ENCODE results near the gene PTPRK.

DNA sequence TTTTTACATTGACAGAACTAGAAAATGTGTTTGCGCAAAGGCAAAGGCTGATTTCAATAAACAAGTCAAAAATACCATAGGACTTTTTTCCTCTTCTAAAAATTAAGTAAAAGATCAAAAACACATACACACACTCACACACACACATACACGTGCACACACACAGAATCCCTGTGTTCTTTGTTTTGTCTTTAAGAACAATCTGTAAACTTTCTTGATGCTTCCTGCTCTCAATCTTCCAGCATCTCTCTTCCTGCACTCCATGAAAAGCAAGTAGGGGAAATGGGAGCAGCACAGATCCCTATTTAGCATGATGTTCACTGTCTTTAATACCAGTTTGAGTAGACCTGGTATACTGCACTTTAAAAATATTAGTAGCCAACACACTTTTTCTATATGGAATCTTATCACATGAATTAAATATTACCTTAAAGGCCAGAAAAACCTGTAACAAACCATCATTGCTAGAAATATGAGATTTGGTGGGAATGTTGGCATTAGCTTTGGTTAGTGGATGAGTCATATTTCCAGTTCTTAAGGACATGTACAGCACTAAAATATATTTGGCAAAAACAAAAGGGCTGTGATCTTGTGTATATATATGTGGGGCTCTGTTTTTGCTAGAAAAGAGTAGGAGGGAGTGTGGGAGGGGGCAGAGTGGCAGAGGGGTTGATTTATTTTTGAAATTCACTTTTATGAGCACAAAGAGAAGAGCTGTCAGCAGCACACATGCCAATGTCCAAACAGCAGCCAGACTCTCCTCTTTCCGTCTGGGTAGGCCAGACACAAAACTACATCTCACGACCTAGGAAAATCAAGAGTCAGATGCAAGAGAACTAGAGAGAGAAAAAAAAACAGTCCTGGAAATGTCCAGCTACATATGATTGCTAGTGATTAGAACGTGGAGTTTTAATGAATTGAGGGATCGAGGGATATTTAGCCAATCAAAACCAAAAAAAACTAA is 4.6 kb downstream of the PTPRK start:
- TF ChIP-seq EP300 (IDR thresholded peaks at IDR 0.05; ENCODE audit: borderline replicate concordance) (no peak), CREB1 (IDR thresholded peaks at IDR 0.05; ENCODE audit: low read depth) (no peak), YY1 (IDR thresholded peaks at IDR 0.05; ENCODE audit: low read depth) (no peak)

All from Ishikawa (cell line).